Measurements from ENCODE around the gene NFAM1. TPM values are rescaled to one million over a fixed set of nuclear protein-coding genes. Genes with fewer than 3 reads are reported as not detected.

Gene NFAM1
- total and polyA plus RNA-seq, 2 donors (not counting 3 experiments of a cell fraction or from before 2014, with no cell fraction given), result not detected

- CTCF ChIA-PET, result no interaction called here
- no TSS peak for BruUV-seq (replicated peaks)
Observed at GRCh38 chr22:42388130-42388797, 43.9 kb downstream of the NFAM1 start.

More at GRCh38 chr22:42388130-42388797, 43.9 kb downstream of the NFAM1 start:
- Histone ChIP-seq H3K27me3 (ENCODE audit: control insufficient read depth in 2 of 2, insufficient read depth in 2 of 2, low read length in 2 of 2) (no peaks in the 10 kb centered on the region), H3K9me1 (replicated peaks; ENCODE audit: control insufficient read depth, extremely low read depth, insufficient read depth, low read length) (no peaks in the 10 kb centered on the region), H2AFZ (ENCODE audit: low read depth, low read length) (no peak overlapping the region), H3K79me2 (ENCODE audit: control insufficient read depth, insufficient read depth, low read length) (no peaks in the 10 kb centered on the region), H3K4me3 (replicated peaks in 1 of 3; ENCODE audit: insufficient read depth in 1 of 3, low read depth in 1 of 3, low read length in 3 of 3) (no peak overlapping the region), H3K9me3 (replicated peaks; ENCODE audit: control insufficient read depth, insufficient read depth, low read length) (no peaks in the 10 kb centered on the region), H3K36me3 (ENCODE audit: control insufficient read depth in 2 of 2, extremely low read depth in 1 of 2, insufficient read depth in 2 of 2, low read length in 2 of 2) (no peaks in the 10 kb centered on the region), H4K20me1 (replicated peaks; ENCODE audit: control insufficient read depth, extremely low read depth, insufficient read depth, low read length) (no peaks in the 10 kb centered on the region), H3K9ac (replicated peaks; ENCODE audit: extremely low read depth, insufficient read depth, low read length) (no peak overlapping the region), H3K27ac (ENCODE audit: insufficient read depth, low read depth, low read length) (no peak overlapping the region), H3K4me2 (ENCODE audit: insufficient read depth, low read length) (no peak overlapping the region), H3K4me1 (ENCODE audit: control insufficient read depth, extremely low read depth, insufficient read depth, low read length) (no peaks in the 10 kb centered on the region)
- no peak for DNase-seq (ENCODE audit: low read depth, low spot score)
- dilution Hi-C loops (cut with MboI; ENCODE audit: extremely low pct_ligation_motif_present, low sequenced_read_pairs), result no loop called here
- POLR2A ChIA-PET, result no interaction called here
- intact Hi-C loops (cut with micrococcal nuclease), result no loop called here
- TF ChIP-seq JUN (IDR thresholded peaks at IDR 0.05; ENCODE audit: borderline replicate concordance, insufficient read depth, insufficient read length, low read depth) (no peak), EZH2 (IDR thresholded peaks at IDR 0.05; ENCODE audit: borderline replicate concordance, low read depth, low read length, severe bottlenecking) (no peak), MAX (IDR thresholded peaks at IDR 0.05; ENCODE audit: insufficient read depth, insufficient read length) (no peak), CTCF (IDR thresholded peaks at IDR 0.05; ENCODE audit: extremely low read depth in 1 of 2, insufficient read depth in 1 of 2, low read depth in 1 of 2, low read length in 2 of 2) (no peak), POLR2AphosphoS5 (IDR thresholded peaks at IDR 0.05; ENCODE audit: insufficient read depth, low read depth, low read length) (no peak), GATA2 (IDR thresholded peaks at IDR 0.05; ENCODE audit: insufficient read depth, insufficient read length, low read depth, low read length) (no peak), FOS (IDR thresholded peaks at IDR 0.05; ENCODE audit: borderline replicate concordance, insufficient read depth, low read length) (no peak), MYC (IDR thresholded peaks at IDR 0.05; ENCODE audit: low read depth, low read length) (no peak), POLR2A (IDR thresholded peaks at IDR 0.05; ENCODE audit: low read depth, low read length) (no peak)
- no peak for FAIRE-seq

Measured in endothelial cell of umbilical vein (primary cell).